Stimulated activated CD4-positive, alpha-beta T cell treated with anti-CD3 and anti-CD28 coated beads, Interleukin-12 subunit alpha, Interleukin-12 subunit beta, amount 100 ng/mL, for 4 hours (primary cell): Measurements from ENCODE around the gene ATP8A1.
"Not testable (repeated sequence)": the region's sequence is repeated elsewhere in the genome, so short reads cannot be mapped to it uniquely, and the experiment has no call there.

Source experiments
- DNase-seq: peaks from one replicate; pipeline ENCODE4 v3.0.0-alpha.2; 2020

ATP8A1 gene

DNA sequence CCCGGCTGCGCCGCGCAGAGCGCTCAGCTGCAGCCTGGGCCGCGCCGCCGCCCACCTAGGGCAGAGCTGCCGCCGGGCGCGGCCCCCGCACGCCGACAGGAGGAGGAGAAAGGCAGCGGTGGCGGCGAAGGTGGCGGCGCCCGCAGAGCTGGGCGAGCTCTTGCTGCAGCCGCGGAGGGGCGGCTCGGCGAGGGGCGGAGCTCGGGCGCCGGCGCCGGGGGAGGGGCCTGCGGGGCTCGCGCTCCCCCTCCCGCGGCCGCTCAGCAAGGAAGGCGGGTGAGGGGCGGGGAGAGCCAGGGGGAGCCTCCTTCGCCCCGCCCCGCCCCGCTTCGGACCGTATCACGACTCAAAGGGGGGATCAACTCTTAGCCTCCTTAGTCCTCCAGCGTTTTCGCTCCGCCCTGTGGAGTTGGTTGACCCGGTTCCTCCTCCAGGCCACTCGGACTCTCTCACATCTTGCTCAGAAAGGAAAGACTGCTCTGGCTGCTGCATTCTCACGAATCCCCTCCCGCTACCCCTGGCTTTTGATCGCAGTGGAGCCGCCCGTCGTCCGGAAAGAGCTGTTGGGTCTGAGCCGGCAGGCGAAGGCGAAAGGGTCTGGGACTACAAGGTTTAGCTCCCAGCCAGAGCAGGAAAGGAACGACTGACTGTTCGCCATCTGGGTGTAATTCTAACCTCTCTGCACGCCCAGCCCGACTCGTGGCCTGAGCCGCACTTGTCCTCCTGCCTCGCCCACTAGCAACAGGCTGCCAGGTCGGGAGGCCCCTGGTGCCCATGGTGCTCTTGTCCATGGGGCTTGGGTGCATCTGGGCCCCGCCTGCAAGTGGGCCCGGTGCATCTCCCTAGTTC, at the start of gene ATP8A1:
Gene ATP8A1 (minus strand): TSS at position 162 of the 849 bp plus-strand sequence. CDS start 232 bp downstream, outside the sequence.
- peak; percentile 93 for DNase-seq

DNA sequence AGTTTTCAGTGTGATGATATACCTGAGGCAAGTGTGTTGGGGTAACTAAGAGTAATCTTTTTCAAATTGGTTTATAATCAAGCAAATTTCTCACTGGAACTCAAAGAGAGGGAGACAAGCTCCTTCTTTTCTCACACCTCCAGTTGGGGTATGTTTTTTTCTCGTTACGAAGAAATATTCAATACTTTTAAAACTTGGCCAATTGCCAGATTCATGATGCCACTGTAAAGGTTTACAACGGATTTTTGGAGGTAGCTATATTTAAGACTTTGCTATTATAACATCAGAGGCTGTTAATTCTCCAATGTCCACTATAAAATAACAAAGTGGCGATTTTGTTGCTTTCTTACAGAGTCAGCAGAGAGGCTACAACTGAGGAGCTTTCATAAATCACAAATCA, 49.2 kb upstream of the ATP8A1 start:
- no peak for DNase-seq

- DNase-seq: no peak
Measured at GRCh38 chr4:42703813-42704212, 46.9 kb upstream of the ATP8A1 start.

GRCh38 chr4:42702895-42703294, 46.0 kb upstream of the ATP8A1 start:
- DNase-seq: no peak

- DNase-seq: peak; percentile 1
Measured at GRCh38 chr4:42701780-42702179, 44.9 kb upstream of the ATP8A1 start.

- no peak for DNase-seq
Measured at GRCh38 chr4:42690537-42690936, 33.6 kb upstream of the ATP8A1 start.

GRCh38 chr4:42683393-42683792, 26.5 kb upstream of the ATP8A1 start:
- DNase-seq: no peak

DNA sequence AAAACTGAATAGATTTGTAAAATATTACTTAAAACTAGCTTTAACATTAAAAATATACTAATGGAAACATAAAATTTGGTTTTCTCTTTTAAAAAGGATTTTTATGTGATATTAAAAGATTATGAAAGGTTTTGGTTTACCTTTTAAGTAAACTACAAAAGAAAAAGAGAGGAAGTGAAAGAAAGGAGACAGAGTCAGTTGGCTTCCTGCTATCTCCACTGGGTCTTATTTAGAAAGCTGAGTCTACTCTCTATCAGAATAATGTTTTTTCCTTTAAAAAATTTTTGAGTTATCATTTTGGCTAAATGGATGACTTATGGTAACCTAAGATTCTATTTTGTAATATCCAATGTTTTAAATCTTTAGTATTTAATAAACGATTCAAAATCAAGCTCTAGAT, 21.6 kb upstream of the ATP8A1 start:
- no peak for DNase-seq

DNA sequence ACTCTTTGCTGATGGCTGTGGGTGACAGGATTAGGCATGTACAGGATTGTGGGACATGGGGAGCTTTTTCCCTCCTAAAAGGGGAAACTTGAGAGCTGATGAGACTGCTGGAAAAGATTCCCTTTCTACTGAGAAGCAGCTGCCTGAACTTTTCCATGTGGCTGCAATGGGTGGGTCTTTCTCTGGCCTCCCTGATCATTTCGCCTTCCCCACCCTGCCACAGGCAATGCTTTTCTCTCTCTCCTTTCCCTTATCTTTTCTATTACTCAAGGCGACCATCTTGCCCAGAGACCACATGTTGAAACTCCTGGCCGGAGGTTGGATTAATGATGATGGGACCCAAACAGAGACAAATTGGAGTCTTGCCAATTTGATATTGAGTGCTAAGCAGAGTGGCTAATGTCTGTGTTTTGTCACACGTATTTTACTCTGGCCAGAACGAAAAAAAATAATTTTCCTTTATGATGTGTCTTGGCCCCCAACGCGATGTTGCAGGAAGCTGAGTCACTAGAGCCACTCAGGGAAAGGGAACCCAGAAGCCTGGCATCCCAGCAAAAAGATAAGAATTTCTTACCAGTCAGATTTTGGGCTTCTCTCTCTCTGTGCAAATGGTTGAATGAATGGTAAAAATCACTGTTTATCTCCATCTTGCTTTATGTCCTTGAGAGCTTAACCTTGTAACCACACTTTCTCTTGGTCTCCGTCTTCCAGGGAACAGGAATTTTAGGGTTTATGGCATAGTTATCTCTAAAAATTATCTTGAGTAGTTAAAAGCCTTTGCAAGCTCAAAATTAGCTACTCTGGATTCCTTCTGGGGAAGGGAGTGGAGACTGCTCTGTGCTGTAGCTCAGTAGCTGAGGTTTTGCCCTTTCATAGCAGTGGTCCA, 19.4 kb upstream of the ATP8A1 start:
- no peak for DNase-seq

DNA sequence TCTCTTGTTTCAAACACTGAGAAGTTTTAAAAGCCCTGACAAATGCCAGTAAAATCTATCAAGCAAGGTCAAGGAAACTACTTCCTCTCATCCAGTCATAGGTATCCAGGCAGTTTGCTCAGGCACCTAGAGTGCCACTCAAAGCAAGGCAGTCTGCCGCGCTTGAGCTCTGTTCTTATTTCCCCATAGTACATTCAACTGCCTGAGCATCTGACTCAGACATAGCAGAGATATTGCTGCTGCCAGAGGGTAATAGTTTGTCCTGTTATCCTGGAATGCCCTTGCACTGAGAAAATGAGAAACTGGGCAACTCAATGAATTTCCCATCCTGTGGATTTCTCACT, 16.1 kb upstream of the ATP8A1 start:
- no peak for DNase-seq

DNA sequence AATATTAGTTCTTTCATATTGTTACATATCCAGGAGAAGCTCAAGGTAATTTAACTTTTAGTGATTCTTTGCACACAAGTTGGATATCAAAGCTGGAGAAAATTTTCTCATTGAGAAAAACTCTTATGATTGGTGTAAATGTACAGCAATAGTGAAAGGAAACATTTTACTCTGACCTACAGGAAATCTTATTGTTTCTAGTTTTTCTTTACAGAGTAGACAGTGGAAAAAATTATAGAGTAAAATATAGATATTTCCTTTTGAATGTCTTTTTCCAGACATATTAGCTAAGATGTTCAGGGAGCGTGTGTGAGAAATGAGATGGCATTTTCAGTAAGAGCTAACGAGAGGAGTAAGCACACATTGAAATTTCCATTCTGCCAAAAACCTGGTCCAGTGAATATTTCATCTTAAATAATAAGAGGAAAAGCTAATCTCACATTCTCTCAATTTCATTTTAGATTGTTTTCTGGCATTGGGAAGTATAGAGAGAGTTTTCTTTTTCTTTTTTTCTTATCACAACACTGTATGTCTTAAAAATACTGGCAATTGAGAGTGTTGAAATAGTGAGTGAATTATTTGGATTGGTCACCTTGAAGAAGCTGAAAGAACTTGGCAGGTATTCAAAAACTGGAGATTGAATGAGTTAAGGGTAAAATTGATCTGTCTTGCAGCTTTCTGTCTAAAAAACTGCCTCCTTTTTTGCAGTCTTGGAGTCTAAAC, 15.6 kb upstream of the ATP8A1 start:
- DNase-seq: no peak

- no peak for DNase-seq
Measured at GRCh38 chr4:42671431-42672194, 14.7 kb upstream of the ATP8A1 start.

- no peak for DNase-seq
Measured at GRCh38 chr4:42658261-42658660, 1.4 kb upstream of the ATP8A1 start.

DNA sequence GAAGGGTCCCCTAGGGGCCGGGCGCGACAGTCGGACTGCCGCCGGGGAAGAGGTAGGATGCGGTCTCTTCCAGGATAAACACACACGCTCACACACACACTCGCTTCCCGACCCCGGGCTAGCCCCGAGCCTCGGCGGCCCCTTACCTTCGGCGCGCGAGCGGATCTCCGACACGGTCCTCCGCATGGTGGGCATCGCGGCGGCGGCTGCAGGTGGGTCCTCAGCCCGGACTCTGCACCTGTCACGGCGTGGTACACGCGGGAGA, 294 bp downstream of the ATP8A1 start:
- DNase-seq: no peak

DNA sequence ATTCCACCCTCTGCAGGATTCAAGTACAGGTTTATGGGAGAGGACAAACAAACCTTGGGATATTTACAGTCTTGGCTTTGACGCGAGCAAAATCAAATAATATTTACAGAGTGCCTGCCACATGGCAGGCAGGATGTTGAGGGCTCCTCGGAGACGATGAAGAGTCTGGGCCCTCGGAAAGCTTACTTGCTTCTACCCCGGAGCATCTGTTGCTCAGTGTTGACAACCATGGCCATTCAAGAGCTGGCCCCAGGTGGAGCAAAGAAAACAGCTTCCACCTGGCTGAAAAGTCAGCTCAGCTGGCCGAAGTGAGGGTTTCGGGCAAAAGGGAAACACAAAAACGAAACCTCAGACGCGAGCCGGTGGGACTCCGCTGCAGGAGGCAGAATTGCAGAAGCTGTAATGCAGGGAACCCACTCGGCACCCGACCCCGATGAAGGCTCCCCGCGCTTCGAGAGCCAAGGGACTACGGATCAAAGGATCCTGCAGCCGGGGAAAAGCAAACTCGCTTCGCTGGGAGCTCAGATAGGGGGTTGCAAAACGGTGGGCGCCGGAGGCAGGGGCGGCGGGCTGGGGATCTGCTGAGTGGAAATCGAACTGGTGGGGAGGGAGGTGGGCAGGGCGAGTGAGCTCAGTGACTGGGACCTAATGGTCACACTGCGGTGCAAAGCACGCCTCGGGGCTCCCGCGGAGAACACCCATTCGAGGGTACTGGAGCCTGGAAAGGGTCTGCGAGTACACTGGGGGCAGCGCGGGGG, 805 bp downstream of the ATP8A1 start:
- DNase-seq: peak; percentile 29

- no peak for DNase-seq
Measured at GRCh38 chr4:42655269-42655637, 1.7 kb downstream of the ATP8A1 start.

DNA sequence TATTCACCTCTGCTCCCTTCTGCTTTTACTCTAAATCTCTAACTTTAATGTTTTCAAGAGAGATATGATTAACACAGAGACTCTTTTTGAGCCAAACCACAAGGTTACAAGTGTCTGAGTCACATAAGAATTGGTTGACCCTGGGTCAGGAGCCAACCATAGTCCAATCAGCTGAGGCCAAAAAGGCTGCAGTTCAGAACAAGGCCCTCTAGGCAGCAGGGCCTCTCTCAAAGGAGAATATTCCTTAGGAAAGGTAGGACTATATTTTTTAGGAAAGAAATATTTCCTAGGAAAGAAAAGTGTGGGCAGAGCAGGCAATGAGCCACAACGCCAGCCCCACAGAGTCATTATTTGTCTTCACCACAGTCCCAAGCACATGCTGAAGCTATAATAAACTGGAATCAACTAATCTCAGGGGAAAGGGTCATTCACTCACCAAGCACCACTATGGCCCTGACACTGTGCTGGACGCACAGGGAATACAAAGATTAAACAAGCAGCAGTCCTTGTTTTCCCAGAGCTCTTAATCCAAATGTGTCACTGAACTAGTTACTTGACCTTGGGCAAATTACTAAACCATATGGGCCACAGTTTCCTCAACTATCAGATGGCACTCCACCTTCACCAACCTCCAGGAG, 2.2 kb downstream of the ATP8A1 start:
- DNase-seq: no peak

- DNase-seq: no peak
Measured at GRCh38 chr4:42653626-42654560, 3.0 kb downstream of the ATP8A1 start.

- not testable (repeated sequence) for DNase-seq
Measured at GRCh38 chr4:42652529-42653231, 4.2 kb downstream of the ATP8A1 start.

GRCh38 chr4:42649870-42650269, 7.0 kb downstream of the ATP8A1 start:
- no peak for DNase-seq
